Stimulated activated CD8-positive, alpha-beta memory T cell treated with anti-CD3 and anti-CD28 coated beads, Interleukin-4, amount 100 ng/mL, for 1 hour (primary cell): ENCODE measurements around the gene KLHDC3.
A peak's percentile ranks its signal among the peaks of the same experiment; 100 is the strongest.

Experiments used
- DNase-seq, 2 donors: peaks; one replicate each; pipeline ENCODE4 v3.0.0-alpha.2; 2020; ENCODE audit warnings: low read depth in 2 of 2, low spot score in 1 of 2

KLHDC3 gene

GRCh38 chr6:43055966-43056365, 41.9 kb downstream of the KLHDC3 start:
- no peak for DNase-seq

GRCh38 chr6:43058531-43058930, 44.5 kb downstream of the KLHDC3 start:
- DNase-seq: no peak

- peak; percentile 94 to 95 for DNase-seq
Observed at GRCh38 chr6:43059168-43060033, 45.4 kb downstream of the KLHDC3 start, which contains the start of the genes KLC4 and MRPL2. TSS of gene KLC4 (plus strand) at chr6:43059631. CDS start at chr6:43061336, 1,705 bp downstream. TSS of gene MRPL2 (minus strand) at chr6:43059434. CDS start at chr6:43059381, 53 bp downstream.

GRCh38 chr6:43060034-43060754, 46.1 kb downstream of the KLHDC3 start:
- DNase-seq: no peak

- no peak for DNase-seq
Observed at GRCh38 chr6:43060755-43061633, 46.9 kb downstream of the KLHDC3 start.

DNA sequence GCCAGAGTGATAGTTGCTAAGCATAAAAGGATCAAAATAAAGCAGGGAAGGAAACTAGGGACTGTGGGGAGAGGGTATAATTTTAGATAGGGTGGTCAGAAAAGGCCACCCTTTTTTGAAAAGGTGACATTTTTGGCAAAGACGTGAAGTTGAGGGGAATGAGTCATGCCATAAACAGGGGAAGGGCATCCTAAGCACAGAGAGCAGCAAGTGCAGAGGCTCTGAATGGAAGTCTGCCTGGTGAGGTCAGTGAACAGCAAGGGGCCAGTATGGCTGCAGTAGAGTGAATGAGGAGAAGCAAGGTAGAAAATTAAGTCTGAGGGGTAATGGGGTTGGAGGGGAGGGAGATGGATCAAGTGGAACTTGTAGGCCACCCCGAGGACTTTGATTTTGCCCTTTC, 47.8 kb downstream of the KLHDC3 start:
- DNase-seq: no peak

DNA sequence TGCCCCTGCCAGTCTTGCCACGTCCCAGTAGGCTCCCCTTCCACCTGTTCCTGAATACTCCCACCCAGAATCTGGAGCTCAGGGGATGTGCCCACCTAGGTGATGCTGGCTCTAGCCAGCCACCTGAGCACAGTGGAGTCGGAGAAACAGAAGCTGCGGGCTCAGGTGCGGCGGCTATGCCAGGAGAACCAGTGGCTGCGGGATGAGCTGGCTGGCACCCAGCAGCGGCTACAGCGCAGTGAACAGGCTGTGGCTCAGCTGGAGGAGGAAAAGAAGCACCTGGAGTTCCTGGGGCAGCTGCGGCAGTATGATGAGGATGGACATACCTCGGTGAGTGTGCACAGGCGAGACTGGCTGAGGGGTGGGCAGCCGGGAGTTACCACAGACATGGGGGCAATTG, 48.8 kb downstream of the KLHDC3 start:
- no peak for DNase-seq

GRCh38 chr6:43070028-43070632, 56.1 kb downstream of the KLHDC3 start:
- DNase-seq: no peak
